D721Med (cell line): ENCODE results near the gene HTRA3.

Source experiments
- DNase-seq: peaks from one replicate; pipeline ENCODE4 v3.0.0; 2011; ENCODE audit warnings: low spot score; ENCODE audit not compliant: insufficient read length
- FAIRE-seq: peaks from 2 replicates; lab custom pipeline; 2011; peaks lifted over from hg19 to GRCh38; lab: Jason Lieb, UNC
- CTCF ChIP-seq: IDR thresholded peaks from 2 replicates; pipeline ENCODE4 v1.5.1; 2012; ENCODE audit warnings: mild to moderate bottlenecking, control low read depth; ENCODE audit not compliant: insufficient read depth; ENCODE audit errors: missing control alignments

Gene HTRA3

GRCh38 chr4:8270418-8270771, 841 bp downstream of the HTRA3 start:
- DNase-seq (no peak), FAIRE-seq (no peak)
- no peak for TF ChIP-seq CTCF

- no peak for TF ChIP-seq CTCF
- FAIRE-seq (no peak), DNase-seq (no peak)
These were observed 1.6 kb downstream of the HTRA3 start for GRCh38 chr4:8270912-8271815.

GRCh38 chr4:8271821-8272220, 2.3 kb downstream of the HTRA3 start:
- TF ChIP-seq CTCF: no peak
- DNase-seq (no peak), FAIRE-seq (no peak)

GRCh38 chr4:8272472-8273428, 3.2 kb downstream of the HTRA3 start:
- no peak for TF ChIP-seq CTCF
- FAIRE-seq: no peak
- no peak for DNase-seq

GRCh38 chr4:8273450-8273849, 3.9 kb downstream of the HTRA3 start:
- DNase-seq: no peak
- no peak for FAIRE-seq
- no peak for TF ChIP-seq CTCF

GRCh38 chr4:8274066-8274652, 4.6 kb downstream of the HTRA3 start:
- no peak for DNase-seq
- no peak for FAIRE-seq
- TF ChIP-seq CTCF: no peak
